H1 (cell line): ENCODE data around the gene C1QL1. TPM values are rescaled to one million over a fixed set of nuclear protein-coding genes. Genes with fewer than 3 reads are reported as not detected.

Source experiments
- EGR1 ChIP-seq: IDR thresholded peaks from 2 replicates; pipeline ENCODE4 v1.6.1; 2011; ENCODE audit warnings: low read depth, low read length, borderline replicate concordance
- KDM4A ChIP-seq: IDR thresholded peaks from one replicate; pipeline ENCODE4 v1.7.1; 2012; ENCODE audit warnings: low read depth, mild to moderate bottlenecking, moderate library complexity, low read length, inconsistent platforms; ENCODE audit not compliant: severe bottlenecking
- RAD21 ChIP-seq, 2 experiments: IDR thresholded peaks in 1 of 2; conservative IDR thresholded peaks in 1 of 2; 2 replicates each; pipeline ENCODE4 v1.6.1; 2011; ENCODE audit warnings: low read depth in 2 of 2, low read length in 2 of 2, improper control_type of control experiment in 1 of 2, inconsistent platforms in 1 of 2, mild to moderate bottlenecking in 1 of 2, moderate library complexity in 1 of 2
- RBBP5 ChIP-seq: IDR thresholded peaks from 2 replicates; pipeline ENCODE4 v1.7.1; 2012; ENCODE audit warnings: low read depth, mild to moderate bottlenecking, inconsistent platforms, low read length, moderate library complexity, borderline replicate concordance
- SIN3A ChIP-seq, 2 experiments: IDR thresholded peaks in 1 of 2; conservative IDR thresholded peaks in 1 of 2; 2 replicates each; pipeline ENCODE4 v1.6.1; 2011 to 2012; ENCODE audit warnings: low read length in 2 of 2, improper control_type of control experiment in 1 of 2, low read depth in 1 of 2, mild to moderate bottlenecking in 1 of 2
- SP1 ChIP-seq: IDR thresholded peaks from 2 replicates; pipeline ENCODE4 v1.6.1; 2011; ENCODE audit warnings: low read depth, low read length
- TBP ChIP-seq: IDR thresholded peaks from 2 replicates; pipeline ENCODE4 v1.6.1; 2011; ENCODE audit warnings: low read depth, low read length, improper control_type of control experiment
- YY1 ChIP-seq: IDR thresholded peaks from 2 replicates; pipeline ENCODE4 v1.6.1; 2011; ENCODE audit warnings: low read depth, mild to moderate bottlenecking, low read length
- polyA plus RNA-seq, 7 experiments: library from polyadenylated mRNA; depleted of rRNA in 3 of 7; stranded (reverse) in 5 of 7; unstranded in 2 of 7; fragments of >200 nt in 5 of 7; fragments of 200-250 nt in 2 of 7; gene quantifications; 1 replicate in 5 of 7; 2 replicates in 1 of 7; 4 replicates in 1 of 7; pipeline versions ENCODE4 v1.2.1 to v1.2.3, GENCODE V29; 2011 to 2013; ENCODE audit warnings: missing spikeins in 2 of 7, mixed read lengths in 2 of 7
- total RNA-seq: library from RNA; stranded (reverse); fragmentation: NEBNext Ultra II Directional; extraction: Animal tissue kit (Norgen Biotek cat#: 25700); gene quantifications from 2 replicates; pipeline ENCODE4 v1.2.1, GENCODE V29; 2021

The C1QL1 gene
- total and polyA plus RNA-seq, 2 of the 8 experiments (the other 6 are each of a cell fraction or from before 2014, with no cell fraction given), result 7.6 to 10.5 TPM

DNA sequence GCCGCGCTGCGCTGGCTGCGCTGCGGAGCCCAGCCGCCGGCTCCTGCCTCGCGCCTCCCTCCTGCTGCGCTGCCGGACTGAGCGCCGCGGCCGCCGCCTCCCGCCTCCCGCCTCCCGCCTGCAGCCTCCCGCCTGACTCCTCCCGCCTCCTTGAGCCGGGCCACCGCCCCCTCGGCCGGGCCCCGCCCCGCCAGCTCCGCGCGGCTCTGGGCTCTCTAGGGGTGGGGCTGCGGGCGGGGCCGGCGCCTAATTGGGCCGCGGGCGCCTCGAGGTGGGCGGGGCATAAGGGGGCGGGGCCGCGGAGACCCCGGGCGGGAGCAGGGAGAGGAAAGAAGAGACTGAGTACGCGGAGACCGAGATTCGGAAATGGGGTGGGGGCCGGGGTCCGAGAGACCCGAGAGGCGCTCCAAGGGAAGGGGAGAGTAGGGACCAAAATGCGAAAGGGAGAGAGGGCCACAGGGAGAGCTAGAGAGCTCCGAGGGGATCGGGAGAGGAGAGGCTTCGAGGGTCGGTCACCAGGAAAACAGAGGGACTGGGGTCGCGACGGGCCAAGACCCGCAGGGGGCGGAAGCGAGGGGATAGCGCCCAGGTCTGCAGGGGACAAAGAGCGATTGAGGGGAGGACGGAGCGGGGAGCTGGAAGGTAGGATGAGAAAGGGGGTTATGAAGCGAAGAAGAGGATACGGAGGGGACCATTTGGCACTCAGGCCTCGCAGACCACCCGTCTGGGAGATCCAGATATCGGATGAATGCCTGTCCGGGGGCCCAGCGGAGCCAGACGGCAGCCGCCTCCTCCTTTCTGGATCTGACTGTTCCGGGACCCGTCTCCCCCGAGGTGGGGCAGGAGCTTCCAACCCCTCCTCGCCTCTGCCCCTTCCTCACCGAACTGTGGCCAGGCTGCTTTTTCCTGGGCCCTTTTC lies at the start of gene C1QL1 (continued):
- 0 out of 2 replicates have a peak, but pooled peaks have one; percentile 6 for TF ChIP-seq SP1
- TF ChIP-seq KDM4A, result peak; percentile 61
- TF ChIP-seq YY1, result 0 out of 2 replicates have a peak, but pooled peaks have one; percentile 6
- peak; percentile 30 to 52; a peak in 3 of 4 replicates for TF ChIP-seq RAD21 (IDR thresholded peaks at IDR 0.05 in 1 of 2, conservative IDR thresholded peaks at IDR 0.05 in 1 of 2; ENCODE audit: low read depth in 2 of 2, low read length in 2 of 2)
- TF ChIP-seq EGR1, result no peak
- 0 out of 4 replicates have a peak, but pooled peaks of 1 of the 2 experiments have one; percentile 23 for TF ChIP-seq SIN3A (conservative IDR thresholded peaks at IDR 0.05 in 1 of 2, IDR thresholded peaks at IDR 0.05 in 1 of 2; ENCODE audit: low read depth in 1 of 2, low read length in 2 of 2)
- TF ChIP-seq RBBP5, result 0 out of 2 replicates have a peak, but pooled peaks have one; percentile 44
- peak; percentile 34; the same call in 1 of the 2 replicates for TF ChIP-seq TBP
